Suprapubic skin (tissue), 4 donors: ENCODE measurements around the gene CDS2. TPM values are rescaled to one million over a fixed set of nuclear protein-coding genes. Genes with fewer than 3 reads are reported as not detected.

Experiments used
- DNase-seq, 2 donors: peaks; one replicate each; pipeline ENCODE4 v3.0.0-alpha.2; 2019; ENCODE audit warnings: low spot score in 2 of 2
- H3K27ac ChIP-seq: fragments of 200-600 bp; sonication (generic); one replicate; pipeline ENCODE4 v1.5.1; 2019
- H3K27me3 ChIP-seq: fragments of 200-600 bp; sonication (generic); one replicate; pipeline ENCODE4 v1.5.1; 2019
- H3K36me3 ChIP-seq: fragments of 200-600 bp; sonication (generic); one replicate; pipeline ENCODE4 v1.5.1; 2019
- H3K4me1 ChIP-seq: fragments of 200-600 bp; sonication (generic); one replicate; pipeline ENCODE4 v1.5.1; 2019
- H3K4me3 ChIP-seq: fragments of 200-600 bp; sonication (generic); one replicate; pipeline ENCODE4 v1.5.1; 2019; ENCODE audit warnings: mild to moderate bottlenecking
- H3K9me3 ChIP-seq: fragments of 200-600 bp; sonication (generic); one replicate; pipeline ENCODE4 v1.5.1; 2019
- CTCF ChIP-seq, 2 donors: fragments of 200-600 bp in 1 of 2; fragments of 450-650 bp in 1 of 2; sonication (generic) in 1 of 2; IDR thresholded peaks; one replicate each; pipeline ENCODE4 v1.5.1; 2016 to 2019; ENCODE audit warnings: antibody characterized with exemption in 2 of 2, mild to moderate bottlenecking in 1 of 2, moderate library complexity in 1 of 2
- EP300 ChIP-seq: sonication (generic); formaldehyde crosslinking; IDR thresholded peaks from one replicate; pipeline ENCODE4 v1.6.1; 2017; ENCODE audit warnings: antibody characterized with exemption
- POLR2A ChIP-seq, 2 donors: fragments of 450-650 bp; IDR thresholded peaks; one replicate each; pipeline ENCODE4 v1.6.1; 2017; ENCODE audit warnings: antibody characterized with exemption in 2 of 2, mild to moderate bottlenecking in 2 of 2, moderate library complexity in 2 of 2
- POLR2AphosphoS5 ChIP-seq, 3 donors: sonication (generic); formaldehyde crosslinking; IDR thresholded peaks; one replicate each; pipeline ENCODE4 v1.6.1; 2017; ENCODE audit warnings: antibody characterized with exemption in 3 of 3
- WGBS: methylation state at CpG from one replicate; pipeline ENCODE4 v1.1.5; 2018; 5-methylcytosine and 5-hydroxymethylcytosine counted together
- total RNA-seq, 4 donors: library from RNA; depleted of rRNA; stranded (reverse); fragments of >200 nt; gene quantifications; one replicate each; pipeline ENCODE4 v1.1.0, GENCODE V29; 2016

Gene CDS2
- total RNA-seq = 10 to 100 TPM; 12.3 to 30.3 (median 22.6) TPM

GRCh38 chr20:5126512-5127203 is at the start of gene CDS2:
Gene CDS2, plus strand, starts transcription at chr20:5127008. Its CDS starts 85 bp downstream, at chr20:5127093.
- H3K9me3 ChIP-seq = no peaks in the 10 kb centered on the region
- H3K27me3 ChIP-seq = no peaks in the 10 kb centered on the region
- H3K4me3 ChIP-seq = peak within 1 kb of the TSS; percentile 82
- peaks cover 38% of the 10 kb centered on the region for H3K4me1 ChIP-seq
- TF ChIP-seq POLR2AphosphoS5 (IDR thresholded peaks at IDR 0.05) (peak in 2 of 3 donors; percentile 11 to 74), CTCF (IDR thresholded peaks at IDR 0.05) (peak in 1 of 2 donors; percentile 72), EP300 (no peak), POLR2A (IDR thresholded peaks at IDR 0.05) (peak in 1 of 2 donors; percentile 74)
- under 1% methylated on average over 44 of the region's 78 CpGs for WGBS
- peak within 1 kb of the TSS; percentile 90 for H3K27ac ChIP-seq
- H3K36me3 ChIP-seq = no peaks in the 10 kb centered on the region
- peak; percentile 100 for DNase-seq

- TF ChIP-seq POLR2AphosphoS5 (IDR thresholded peaks at IDR 0.05) (no peak), CTCF (IDR thresholded peaks at IDR 0.05) (no peak), EP300 (no peak), POLR2A (IDR thresholded peaks at IDR 0.05) (no peak)
- H3K4me3 ChIP-seq = peak overlapping the region; percentile 27
- 57% methylated on average over 4 of the region's 4 CpGs for WGBS
- no peaks in the 10 kb centered on the region for H3K36me3 ChIP-seq
- no peaks in the 10 kb centered on the region for H3K9me3 ChIP-seq
- peak overlapping the region; percentile 64 for H3K27ac ChIP-seq
- H3K27me3 ChIP-seq = no peaks in the 10 kb centered on the region
- no peak for DNase-seq
- H3K4me1 ChIP-seq = peaks cover 23% of the 10 kb centered on the region
Measured at GRCh38 chr20:5077761-5078387, 48.9 kb upstream of the CDS2 start.

GRCh38 chr20:5078399-5078958 is 48.3 kb upstream of the CDS2 start:
- WGBS = 60% methylated on average over 11 of the region's 11 CpGs
- peak in 1 of 2 donors; percentile 72 for DNase-seq
- Histone ChIP-seq H3K27ac (peak overlapping the region; percentile 64), H3K36me3 (no peaks in the 10 kb centered on the region), H3K4me3 (peak overlapping the region; percentile 27), H3K27me3 (no peaks in the 10 kb centered on the region), H3K9me3 (no peaks in the 10 kb centered on the region), H3K4me1 (peaks cover 17% of the 10 kb centered on the region)
- TF ChIP-seq CTCF (IDR thresholded peaks at IDR 0.05) = no peak
- TF ChIP-seq EP300 = no peak
- peak in 1 of 3 donors; percentile 19 for TF ChIP-seq POLR2AphosphoS5 (IDR thresholded peaks at IDR 0.05)

- peaks cover 11% of the 10 kb centered on the region for H3K4me1 ChIP-seq
- H3K27me3 ChIP-seq = no peaks in the 10 kb centered on the region
- no peaks in the 10 kb centered on the region for H3K9me3 ChIP-seq
- DNase-seq = peak; percentile 80 to 83
- peak overlapping the region; percentile 35 for H3K27ac ChIP-seq
- WGBS = 72% methylated on average over 10 of the region's 10 CpGs
- no peak overlapping the region for H3K4me3 ChIP-seq
- no peaks in the 10 kb centered on the region for H3K36me3 ChIP-seq
- TF ChIP-seq POLR2A (IDR thresholded peaks at IDR 0.05) (no peak), CTCF (IDR thresholded peaks at IDR 0.05) (no peak), EP300 (no peak), POLR2AphosphoS5 (IDR thresholded peaks at IDR 0.05) (no peak)
Measured at GRCh38 chr20:5080384-5080877, 46.4 kb upstream of the CDS2 start.

- no peak for DNase-seq
- Histone ChIP-seq H3K27ac (no peak overlapping the region), H3K9me3 (no peaks in the 10 kb centered on the region), H3K27me3 (no peaks in the 10 kb centered on the region), H3K4me1 (no peaks in the 10 kb centered on the region), H3K36me3 (no peaks in the 10 kb centered on the region), H3K4me3 (no peak overlapping the region)
- no peak for TF ChIP-seq CTCF (IDR thresholded peaks at IDR 0.05)
- TF ChIP-seq EP300 = no peak
- TF ChIP-seq POLR2A (IDR thresholded peaks at IDR 0.05) = no peak
- no peak for TF ChIP-seq POLR2AphosphoS5 (IDR thresholded peaks at IDR 0.05)
- 87% methylated on average over 4 of the region's 4 CpGs for WGBS
Measured at GRCh38 chr20:5085380-5085779, 41.4 kb upstream of the CDS2 start.
